SK-N-SH (cell line): ENCODE results near the gene LY6G6D. TPM values are rescaled to one million over a fixed set of nuclear protein-coding genes. Genes with fewer than 3 reads are reported as not detected.

ENCODE experiments used
- CTCF ChIA-PET: fragments of 300-600, 350-600 bp; formaldehyde crosslinking; extraction: SDS; loops from one replicate; lab custom pipeline; 2021; lab: Yijun Ruan, JAX
- POLR2A ChIA-PET: fragments of 350-600 bp; sonication (Branson Sonifier 250); formaldehyde crosslinking; extraction: SDS; loops from one replicate; lab custom pipeline; 2020; ENCODE audit warnings: antibody characterized with exemption, inconsistent platforms; lab: Yijun Ruan, JAX
- DNase-seq: peaks from one replicate; pipeline ENCODE4 v3.0.0; 2012
- H2AFZ ChIP-seq: fragments of 200-600 bp; sonication (generic); 2 replicates; pipeline ENCODE4 v1.8.1; 2016; ENCODE audit warnings: antibody characterized with exemption, mild to moderate bottlenecking, low read depth
- H3F3A ChIP-seq: fragments of 200-600 bp; sonication (generic); replicated peaks from 2 replicates; pipeline ENCODE3; 2016; ENCODE audit warnings: antibody characterized with exemption, mild to moderate bottlenecking; ENCODE audit not compliant: insufficient read depth
- H3K27ac ChIP-seq, 2 experiments: fragments of 200-500 bp in 1 of 2; fragments of 200-600 bp in 1 of 2; sonication (Bioruptor generic) in 1 of 2; sonication (generic), shearing (Covaris generic) in 1 of 2; 2 replicates each; pipeline versions ENCODE4 v1.5.1 to v1.6.1; 2014 to 2016; ENCODE audit warnings: low read depth in 2 of 2, inconsistent platforms in 1 of 2, low read length in 1 of 2, mild to moderate bottlenecking in 1 of 2, mixed read lengths in 1 of 2
- H3K27me3 ChIP-seq: fragments of 200-600 bp; sonication (generic), shearing (Covaris generic); 2 replicates; pipeline ENCODE4 v1.6.1; 2016; ENCODE audit warnings: mixed run types; ENCODE audit not compliant: insufficient read depth
- H3K36me3 ChIP-seq, 2 experiments: fragments of 200-500 bp in 1 of 2; fragments of 200-600 bp in 1 of 2; sonication (Bioruptor generic) in 1 of 2; sonication (generic) in 1 of 2; replicated peaks in 1 of 2; 2 replicates each; pipeline versions ENCODE3 to v1.5.1; 2014 to 2016; ENCODE audit warnings: low read length in 1 of 2, mild to moderate bottlenecking in 1 of 2; ENCODE audit not compliant: insufficient read depth in 2 of 2, control insufficient read depth in 1 of 2
- H3K4me1 ChIP-seq, 2 experiments: fragments of 200-500 bp in 1 of 2; fragments of 200-600 bp in 1 of 2; sonication (Bioruptor generic) in 1 of 2; sonication (generic), shearing (Covaris generic) in 1 of 2; 2 replicates each; pipeline versions ENCODE4 v1.5.1 to v1.6.1; 2014 to 2016; ENCODE audit warnings: low read depth in 1 of 2, low read length in 1 of 2, mixed run types in 1 of 2; ENCODE audit not compliant: insufficient read depth in 2 of 2, control insufficient read depth in 1 of 2
- H3K4me2 ChIP-seq: fragments of 200-600 bp; sonication (generic), shearing (Covaris generic); 2 replicates; pipeline ENCODE4 v1.6.1; 2017; ENCODE audit warnings: mixed run types
- H3K4me3 ChIP-seq, 2 experiments: fragments of 200-500 bp in 1 of 2; fragments of 200-600 bp in 1 of 2; sonication (Bioruptor generic) in 1 of 2; sonication (generic), shearing (Covaris generic) in 1 of 2; 2 replicates each; pipeline versions ENCODE4 v1.5.1 to v1.8.1; 2014 to 2016; ENCODE audit warnings: low read depth in 2 of 2, inconsistent platforms in 1 of 2, low read length in 1 of 2, mild to moderate bottlenecking in 1 of 2, mixed read lengths in 1 of 2, moderate library complexity in 1 of 2
- H3K79me2 ChIP-seq: fragments of 200-600 bp; sonication (generic); 2 replicates; pipeline ENCODE4 v1.8.1; 2017; ENCODE audit warnings: mild to moderate bottlenecking; ENCODE audit not compliant: insufficient read depth
- H3K9ac ChIP-seq: fragments of 200-600 bp; sonication (generic); 2 replicates; pipeline ENCODE4 v1.6.1; 2017; ENCODE audit warnings: mixed run types
- H3K9me2 ChIP-seq: fragments of 200-600 bp; sonication (generic); 2 replicates; pipeline ENCODE4 v1.6.1; 2017; ENCODE audit warnings: mixed run types
- H3K9me3 ChIP-seq: fragments of 200-600 bp; sonication (generic); 2 replicates; pipeline ENCODE4 v1.6.1; 2017; ENCODE audit warnings: mixed run types, mild to moderate bottlenecking, moderate library complexity
- H4K20me1 ChIP-seq: fragments of 200-600 bp; sonication (generic); 2 replicates; pipeline ENCODE4 v1.6.1; 2017; ENCODE audit warnings: mild to moderate bottlenecking, mixed run types; ENCODE audit not compliant: insufficient read depth
- ELF1 ChIP-seq: IDR thresholded peaks from 2 replicates; pipeline ENCODE4 v1.4.0; 2012
- EP300 ChIP-seq, 2 experiments: IDR thresholded peaks; 2 replicates each; pipeline versions ENCODE4 v1.4.0 to v1.6.1; 2012; ENCODE audit warnings: borderline replicate concordance in 1 of 2, low read depth in 1 of 2, low read length in 1 of 2
- EZH2phosphoT487 ChIP-seq: fragments of 200-600 bp; sonication (generic); IDR thresholded peaks from 2 replicates; pipeline ENCODE4 v1.6.1; 2017; ENCODE audit warnings: low read depth, mixed run types, mild to moderate bottlenecking, antibody characterized with exemption, moderate library complexity, borderline replicate concordance
- FOSL2 ChIP-seq: IDR thresholded peaks from 2 replicates; pipeline ENCODE4 v1.4.0; 2012; ENCODE audit warnings: low read depth, mild to moderate bottlenecking, moderate library complexity, borderline replicate concordance
- FOXJ3 ChIP-seq: sonication (generic); formaldehyde crosslinking; IDR thresholded peaks from 2 replicates; pipeline ENCODE4 v1.5.1; 2020; ENCODE audit warnings: mild to moderate bottlenecking, missing genetic modification reagents
- GABPA ChIP-seq: IDR thresholded peaks from 2 replicates; pipeline ENCODE4 v1.4.0; 2012; ENCODE audit warnings: low read depth, mild to moderate bottlenecking
- GATA2 ChIP-seq: sonication (generic); formaldehyde crosslinking; IDR thresholded peaks from 2 replicates; pipeline ENCODE4 v1.5.0; 2020; ENCODE audit warnings: mild to moderate bottlenecking, missing genetic modification reagents
- JUND ChIP-seq: IDR thresholded peaks from 2 replicates; pipeline ENCODE4 v1.4.0; 2012
- MXI1 ChIP-seq: IDR thresholded peaks from 2 replicates; pipeline ENCODE4 v1.6.1; 2012; ENCODE audit warnings: mild to moderate bottlenecking, low read depth, low read length, improper control_type of control experiment
- NFIC ChIP-seq: IDR thresholded peaks from 2 replicates; pipeline ENCODE4 v1.4.0; 2012; ENCODE audit warnings: borderline replicate concordance
- NRF1 ChIP-seq: IDR thresholded peaks from 2 replicates; pipeline ENCODE4 v1.6.1; 2012; ENCODE audit warnings: low read depth, mild to moderate bottlenecking, low read length
- RCOR1 ChIP-seq: fragments of 150-350 bp; IDR thresholded peaks from 2 replicates; pipeline ENCODE4 v1.6.1; 2017; ENCODE audit warnings: antibody characterized with exemption, low read length
- RFX5 ChIP-seq: IDR thresholded peaks from 2 replicates; pipeline ENCODE4 v1.6.1; 2012; ENCODE audit warnings: mild to moderate bottlenecking, improper control_type of control experiment, low read length
- SMC3 ChIP-seq: IDR thresholded peaks from 2 replicates; pipeline ENCODE4 v1.6.1; 2012; ENCODE audit warnings: low read depth, low read length, improper control_type of control experiment
- USF1 ChIP-seq: IDR thresholded peaks from 2 replicates; pipeline ENCODE4 v1.4.0; 2012; ENCODE audit warnings: low read depth, borderline replicate concordance
- USF2 ChIP-seq: fragments of 150-350 bp; IDR thresholded peaks from 2 replicates; pipeline ENCODE4 v1.6.1; 2017; ENCODE audit warnings: antibody characterized with exemption, low read length, low read depth, borderline replicate concordance
- ZBTB33 ChIP-seq: IDR thresholded peaks from 2 replicates; pipeline ENCODE4 v1.4.0; 2012; ENCODE audit warnings: low read depth, borderline replicate concordance
- WGBS: methylation state at CpG from one replicate; pipeline ENCODE4 v1.1.6; 2017; ENCODE audit warnings: low lambda C conversion rate; 5-methylcytosine and 5-hydroxymethylcytosine counted together
- polyA plus RNA-seq, 3 experiments: library from polyadenylated mRNA; depleted of rRNA; stranded (reverse); fragments of >200 nt; gene quantifications; 2 replicates each; pipeline ENCODE4 v1.2.3, GENCODE V29; 2012
- TF ChIP-seq, protein P1 (sequence below): IDR thresholded peaks from 2 replicates; pipeline ENCODE4 v1.6.1; 2012; ENCODE audit warnings: mild to moderate bottlenecking, low read depth, low read length, moderate library complexity

Gene LY6G6D
- polyA plus RNA-seq, 1 of the 3 experiments (the other 2 are of a cell fraction) = not detected

- no peak for TF ChIP-seq USF2
- no peak for TF ChIP-seq ELF1
- no peak for TF ChIP-seq RFX5
- no peak for TF ChIP-seq RCOR1
These were observed 8.5 kb upstream of the LY6G6D start, which contains the start of gene LY6G6F (continued) for GRCh38 chr6:31706599-31706998.

- Histone ChIP-seq H3K79me2 (peaks cover 1% of the 10 kb centered on the region), H2AFZ (no peak overlapping the region), H3K27ac (no peak overlapping the region), H3F3A (peaks cover 12% of the 10 kb centered on the region), H3K4me3 (no peak overlapping the region), H3K9ac (no peak overlapping the region), H3K36me3 (no peaks in the 10 kb centered on the region), H3K4me2 (no peak overlapping the region), H3K9me2 (no peaks in the 10 kb centered on the region), H4K20me1 (no peaks in the 10 kb centered on the region), H3K9me3 (no peaks in the 10 kb centered on the region), H3K4me1 (no peaks in the 10 kb centered on the region; a peak in 1 of 4 replicates), H3K27me3 (no peaks in the 10 kb centered on the region)
- DNase-seq = no peak
- ChIA-PET POLR2A (no interaction called here), CTCF (interaction anchor here (1.5 kb wide), 1 partner anchor 22 kb away, joined by 5 read pairs; the partner anchor contains the start of gene DDAH2)
- WGBS = 94% methylated on average over 7 of the region's 10 CpGs
- TF ChIP-seq NFIC (no peak), USF2 (no peak), USF1 (no peak), EP300 (IDR thresholded peaks at IDR 0.05; ENCODE audit: borderline replicate concordance in 1 of 2, low read depth in 1 of 2, low read length in 1 of 2) (no peak)
These were observed 7.4 kb upstream of the LY6G6D start for GRCh38 chr6:31707701-31708100.

- H3K4me3 ChIP-seq = no peak overlapping the region
- H3K9me2 ChIP-seq = no peaks in the 10 kb centered on the region
- H3K27me3 ChIP-seq = no peaks in the 10 kb centered on the region
- H3K79me2 ChIP-seq = no peaks in the 10 kb centered on the region
- WGBS = 93% methylated on average over 3 of the region's 3 CpGs
- no peak overlapping the region for H3K27ac ChIP-seq
- no peaks in the 10 kb centered on the region for H3K36me3 ChIP-seq
- no peak overlapping the region for H3K9ac ChIP-seq
- ChIA-PET POLR2A (no interaction called here), CTCF (interaction anchor here (1.5 kb wide), 1 partner anchor 21 kb away, joined by 5 read pairs; the partner anchor contains the start of gene DDAH2)
- H3F3A ChIP-seq = peaks cover 12% of the 10 kb centered on the region
- no peaks in the 10 kb centered on the region for H4K20me1 ChIP-seq
- no peaks in the 10 kb centered on the region for H3K9me3 ChIP-seq
- no peak overlapping the region for H3K4me2 ChIP-seq
- no peak for DNase-seq
- no peaks in the 10 kb centered on the region; a peak in 1 of 4 replicates for H3K4me1 ChIP-seq
- H2AFZ ChIP-seq = no peak overlapping the region
- TF ChIP-seq EZH2phosphoT487 = no peak
- no peak for TF ChIP-seq GATA2 (CRISPR knock-in tag)
- no peak for TF ChIP-seq ZBTB33
- TF ChIP-seq NRF1 = no peak
- no peak for TF ChIP-seq ELF1
- TF ChIP-seq RCOR1 = no peak
- TF ChIP-seq FOSL2 = no peak
- no peak for TF ChIP-seq FOXJ3 (CRISPR knock-in tag)
- TF ChIP-seq, protein P1, sequence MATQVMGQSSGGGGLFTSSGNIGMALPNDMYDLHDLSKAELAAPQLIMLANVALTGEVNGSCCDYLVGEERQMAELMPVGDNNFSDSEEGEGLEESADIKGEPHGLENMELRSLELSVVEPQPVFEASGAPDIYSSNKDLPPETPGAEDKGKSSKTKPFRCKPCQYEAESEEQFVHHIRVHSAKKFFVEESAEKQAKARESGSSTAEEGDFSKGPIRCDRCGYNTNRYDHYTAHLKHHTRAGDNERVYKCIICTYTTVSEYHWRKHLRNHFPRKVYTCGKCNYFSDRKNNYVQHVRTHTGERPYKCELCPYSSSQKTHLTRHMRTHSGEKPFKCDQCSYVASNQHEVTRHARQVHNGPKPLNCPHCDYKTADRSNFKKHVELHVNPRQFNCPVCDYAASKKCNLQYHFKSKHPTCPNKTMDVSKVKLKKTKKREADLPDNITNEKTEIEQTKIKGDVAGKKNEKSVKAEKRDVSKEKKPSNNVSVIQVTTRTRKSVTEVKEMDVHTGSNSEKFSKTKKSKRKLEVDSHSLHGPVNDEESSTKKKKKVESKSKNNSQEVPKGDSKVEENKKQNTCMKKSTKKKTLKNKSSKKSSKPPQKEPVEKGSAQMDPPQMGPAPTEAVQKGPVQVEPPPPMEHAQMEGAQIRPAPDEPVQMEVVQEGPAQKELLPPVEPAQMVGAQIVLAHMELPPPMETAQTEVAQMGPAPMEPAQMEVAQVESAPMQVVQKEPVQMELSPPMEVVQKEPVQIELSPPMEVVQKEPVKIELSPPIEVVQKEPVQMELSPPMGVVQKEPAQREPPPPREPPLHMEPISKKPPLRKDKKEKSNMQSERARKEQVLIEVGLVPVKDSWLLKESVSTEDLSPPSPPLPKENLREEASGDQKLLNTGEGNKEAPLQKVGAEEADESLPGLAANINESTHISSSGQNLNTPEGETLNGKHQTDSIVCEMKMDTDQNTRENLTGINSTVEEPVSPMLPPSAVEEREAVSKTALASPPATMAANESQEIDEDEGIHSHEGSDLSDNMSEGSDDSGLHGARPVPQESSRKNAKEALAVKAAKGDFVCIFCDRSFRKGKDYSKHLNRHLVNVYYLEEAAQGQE = no peak
- no peak for TF ChIP-seq SMC3
- TF ChIP-seq JUND = no peak
- no peak for TF ChIP-seq GABPA
- no peak for TF ChIP-seq MXI1
These were observed 6.9 kb upstream of the LY6G6D start for GRCh38 chr6:31708224-31708623.
